ENCODE results near the gene SRA1.

DNA sequence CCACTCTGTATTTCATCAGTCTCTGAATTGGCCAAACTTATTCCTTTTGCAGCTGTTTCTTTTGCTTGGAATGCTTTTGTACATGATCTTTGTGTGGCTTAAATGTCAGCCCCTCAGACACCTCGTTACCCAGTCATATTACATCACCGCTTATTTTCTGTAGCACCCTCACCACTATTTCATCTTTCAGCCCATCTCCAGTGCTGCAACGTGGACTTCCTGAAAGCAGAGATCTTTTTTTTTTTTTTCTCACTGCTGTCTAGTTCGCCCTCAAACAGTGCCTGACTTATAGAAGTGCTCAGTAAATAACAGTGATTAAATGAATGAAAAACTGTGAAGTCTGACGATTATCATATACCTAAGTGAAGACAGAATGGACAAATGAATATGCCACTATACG lies 835 bp downstream of the SRA1 start:
- TF ChIP-seq, protein P1, sequence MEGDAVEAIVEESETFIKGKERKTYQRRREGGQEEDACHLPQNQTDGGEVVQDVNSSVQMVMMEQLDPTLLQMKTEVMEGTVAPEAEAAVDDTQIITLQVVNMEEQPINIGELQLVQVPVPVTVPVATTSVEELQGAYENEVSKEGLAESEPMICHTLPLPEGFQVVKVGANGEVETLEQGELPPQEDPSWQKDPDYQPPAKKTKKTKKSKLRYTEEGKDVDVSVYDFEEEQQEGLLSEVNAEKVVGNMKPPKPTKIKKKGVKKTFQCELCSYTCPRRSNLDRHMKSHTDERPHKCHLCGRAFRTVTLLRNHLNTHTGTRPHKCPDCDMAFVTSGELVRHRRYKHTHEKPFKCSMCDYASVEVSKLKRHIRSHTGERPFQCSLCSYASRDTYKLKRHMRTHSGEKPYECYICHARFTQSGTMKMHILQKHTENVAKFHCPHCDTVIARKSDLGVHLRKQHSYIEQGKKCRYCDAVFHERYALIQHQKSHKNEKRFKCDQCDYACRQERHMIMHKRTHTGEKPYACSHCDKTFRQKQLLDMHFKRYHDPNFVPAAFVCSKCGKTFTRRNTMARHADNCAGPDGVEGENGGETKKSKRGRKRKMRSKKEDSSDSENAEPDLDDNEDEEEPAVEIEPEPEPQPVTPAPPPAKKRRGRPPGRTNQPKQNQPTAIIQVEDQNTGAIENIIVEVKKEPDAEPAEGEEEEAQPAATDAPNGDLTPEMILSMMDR (IDR thresholded peaks at IDR 0.05) = no peak
- TF ChIP-seq POLR2A (IDR thresholded peaks at IDR 0.05) = no peak
